Measurements from ENCODE around the gene JAZF1.

GRCh38 chr7:28230261-28230660 lies 49.7 kb upstream of the JAZF1 start:
- TF ChIP-seq CTCF (conservative IDR thresholded peaks at IDR 0.05 in 1 of 2, IDR thresholded peaks at IDR 0.05 in 1 of 2; ENCODE audit: extremely low read depth in 1 of 2, insufficient read depth in 1 of 2, low read depth in 1 of 2, low read length in 2 of 2) = no peak
- TF ChIP-seq EZH2 (IDR thresholded peaks at IDR 0.05; ENCODE audit: borderline replicate concordance, low read length) = no peak

Data from mammary epithelial cell (primary cell).